A673 (cell line): ENCODE data around the gene PGLYRP3.

Experiments used
- CTCF ChIP-seq: fragments of 300-800, 200-600 bp; sonication (generic); conservative IDR thresholded peaks from 2 replicates; pipeline ENCODE4 v1.5.1; 2017; ENCODE audit warnings: low read depth, mild to moderate bottlenecking, antibody characterized with exemption, low read length, moderate library complexity, mixed read lengths
- EZH2 ChIP-seq: fragments of 200-600 bp; sonication (generic); IDR thresholded peaks from 2 replicates; pipeline ENCODE4 v1.6.1; 2017; ENCODE audit warnings: borderline replicate concordance, low read depth, mild to moderate bottlenecking, mixed read lengths, antibody characterized with exemption, low read length; ENCODE audit not compliant: poor library complexity, severe bottlenecking

- TF ChIP-seq CTCF (no peak), EZH2 (no peak)
Observed at GRCh38 chr1:153344718-153345025, 31.9 kb upstream of the PGLYRP3 start.
